Measurements from ENCODE around the gene TMEM134.
"Not testable (repeated sequence)": the region's sequence is repeated elsewhere in the genome, so short reads cannot be mapped to it uniquely, and the experiment has no call there.

The TMEM134 gene

DNA sequence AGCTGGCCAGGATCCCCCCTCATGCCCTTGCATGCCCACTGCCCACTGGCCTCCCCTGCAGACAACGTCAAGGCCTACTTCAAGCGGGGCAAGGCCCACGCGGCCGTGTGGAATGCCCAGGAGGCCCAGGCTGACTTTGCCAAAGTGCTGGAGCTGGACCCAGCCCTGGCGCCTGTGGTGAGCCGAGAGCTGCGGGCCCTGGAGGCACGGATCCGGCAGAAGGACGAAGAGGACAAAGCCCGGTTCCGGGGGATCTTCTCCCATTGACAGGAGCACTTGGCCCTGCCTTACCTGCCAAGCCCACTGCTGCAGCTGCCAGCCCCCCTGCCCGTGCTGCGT is 21.6 kb upstream of the TMEM134 start:
- Histone ChIP-seq H3K9me3 (ENCODE audit: control insufficient read depth in 1 of 2, low read length in 2 of 2) (no peaks in the 10 kb centered on the region), H3K36me3 (ENCODE audit: control insufficient read depth in 1 of 2, insufficient read depth in 2 of 2, low read length in 2 of 2) (peaks cover 10 to 80% of the 10 kb centered on the region in 2 donors), H3K27me3 (ENCODE audit: low read depth, low read length) (no peaks in the 10 kb centered on the region), H3K4me3 (ENCODE audit: low read depth in 1 of 2, low read length in 2 of 2) (no peak overlapping the region), H3K4me1 (ENCODE audit: control insufficient read depth in 1 of 2, insufficient read depth in 2 of 2, low read length in 2 of 2) (peaks cover 0 to 6% of the 10 kb centered on the region in 2 donors), H3K27ac (ENCODE audit: low read length) (no peak overlapping the region)

GRCh38 chr11:67489885-67490726 is 21.1 kb upstream of the TMEM134 start:
- no peak overlapping the region for H3K4me3 ChIP-seq (ENCODE audit: low read depth in 1 of 2, low read length in 2 of 2)
- peaks cover 10 to 74% of the 10 kb centered on the region in 2 donors for H3K36me3 ChIP-seq (ENCODE audit: control insufficient read depth in 1 of 2, insufficient read depth in 2 of 2, low read length in 2 of 2)
- H3K27me3 ChIP-seq (ENCODE audit: low read depth, low read length): no peaks in the 10 kb centered on the region
- H3K27ac ChIP-seq (ENCODE audit: low read length): no peak overlapping the region
- H3K9me3 ChIP-seq (ENCODE audit: control insufficient read depth in 1 of 2, low read length in 2 of 2): no peaks in the 10 kb centered on the region
- H3K4me1 ChIP-seq (ENCODE audit: control insufficient read depth in 1 of 2, insufficient read depth in 2 of 2, low read length in 2 of 2): peaks cover 0 to 9% of the 10 kb centered on the region in 2 donors

DNA sequence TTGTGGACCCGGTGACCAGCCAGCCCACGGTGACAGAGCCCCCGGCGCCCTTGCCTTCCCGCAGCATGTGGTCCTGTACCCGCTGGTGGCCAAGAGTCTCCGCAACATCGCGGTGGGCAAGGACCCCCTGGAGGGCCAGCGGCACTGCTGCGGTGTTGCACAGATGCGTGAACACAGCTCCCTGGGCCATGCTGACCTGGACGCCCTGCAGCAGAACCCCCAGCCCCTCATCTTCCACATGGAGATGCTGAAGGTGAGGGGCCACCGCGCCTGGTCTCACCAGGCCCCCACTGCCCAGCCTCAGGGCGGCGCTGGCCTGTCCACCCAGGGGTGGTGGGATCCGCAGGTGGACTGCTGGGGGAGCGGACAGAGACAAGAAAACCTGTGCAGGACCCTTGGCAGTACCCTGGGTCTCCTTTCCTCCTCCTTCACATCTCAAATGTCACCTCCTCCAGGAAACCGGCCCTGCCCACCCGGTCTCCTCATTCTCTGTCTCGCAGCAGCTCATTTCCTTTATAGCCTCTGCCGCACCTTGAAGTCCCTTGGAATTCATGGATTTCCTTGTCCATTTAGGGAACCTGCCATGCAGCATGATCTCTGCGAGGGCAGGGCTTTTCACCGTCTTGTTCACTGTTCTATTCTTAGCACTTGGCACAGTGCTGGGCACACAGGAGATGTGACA is 20.3 kb upstream of the TMEM134 start:
- peaks cover 10 to 71% of the 10 kb centered on the region in 2 donors for H3K36me3 ChIP-seq (ENCODE audit: control insufficient read depth in 1 of 2, insufficient read depth in 2 of 2, low read length in 2 of 2)
- H3K27me3 ChIP-seq (ENCODE audit: low read depth, low read length): no peaks in the 10 kb centered on the region
- no peak overlapping the region for H3K27ac ChIP-seq (ENCODE audit: low read length)
- no peaks in the 10 kb centered on the region for H3K9me3 ChIP-seq (ENCODE audit: control insufficient read depth in 1 of 2, low read length in 2 of 2)
- peaks cover 2 to 17% of the 10 kb centered on the region in 2 donors for H3K4me1 ChIP-seq (ENCODE audit: control insufficient read depth in 1 of 2, insufficient read depth in 2 of 2, low read length in 2 of 2)
- no peak overlapping the region for H3K4me3 ChIP-seq (ENCODE audit: low read depth in 1 of 2, low read length in 2 of 2)

DNA sequence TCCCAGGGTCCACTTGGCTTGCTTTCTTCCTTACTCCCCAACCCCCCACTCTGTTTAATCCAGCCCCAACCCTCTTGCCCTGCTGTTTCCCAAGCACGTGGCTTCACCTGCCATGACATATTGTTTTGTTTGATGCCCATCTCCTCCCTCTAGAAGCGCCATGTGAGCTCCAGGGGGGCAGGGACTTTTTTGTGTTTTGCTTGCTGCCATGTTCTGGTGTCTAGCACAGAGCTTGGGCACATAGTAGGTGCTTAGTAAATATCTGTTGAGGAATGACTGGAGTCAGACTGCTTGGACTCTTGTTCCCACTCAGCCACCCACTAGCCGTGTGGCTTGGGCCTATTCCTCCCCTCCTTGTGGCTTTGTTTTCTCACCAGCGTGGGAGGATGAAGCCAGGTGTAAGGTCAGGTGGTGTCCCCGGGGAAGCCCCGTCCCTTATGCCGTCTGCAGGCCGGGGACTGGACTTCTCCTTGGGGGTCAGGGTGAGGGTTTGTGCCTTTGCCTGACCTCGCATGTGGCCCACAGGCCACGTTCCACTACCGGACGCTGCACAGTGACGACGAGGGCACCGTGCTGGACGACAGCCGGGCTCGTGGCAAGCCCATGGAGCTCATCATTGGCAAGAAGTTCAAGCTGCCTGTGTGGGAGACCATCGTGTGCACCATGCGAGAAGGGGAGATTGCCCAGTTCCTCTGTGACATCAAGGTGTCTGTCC is 17.6 kb upstream of the TMEM134 start:
- Histone ChIP-seq H3K9me3 (ENCODE audit: control insufficient read depth in 1 of 2, low read length in 2 of 2) (no peaks in the 10 kb centered on the region), H3K4me3 (ENCODE audit: low read depth in 1 of 2, low read length in 2 of 2) (no peak overlapping the region), H3K27me3 (ENCODE audit: low read depth, low read length) (no peaks in the 10 kb centered on the region), H3K27ac (ENCODE audit: low read length) (no peak overlapping the region), H3K4me1 (ENCODE audit: control insufficient read depth in 1 of 2, insufficient read depth in 2 of 2, low read length in 2 of 2) (peaks cover 14 to 28% of the 10 kb centered on the region in 2 donors), H3K36me3 (ENCODE audit: control insufficient read depth in 1 of 2, insufficient read depth in 2 of 2, low read length in 2 of 2) (peaks cover 10 to 47% of the 10 kb centered on the region in 2 donors)

DNA sequence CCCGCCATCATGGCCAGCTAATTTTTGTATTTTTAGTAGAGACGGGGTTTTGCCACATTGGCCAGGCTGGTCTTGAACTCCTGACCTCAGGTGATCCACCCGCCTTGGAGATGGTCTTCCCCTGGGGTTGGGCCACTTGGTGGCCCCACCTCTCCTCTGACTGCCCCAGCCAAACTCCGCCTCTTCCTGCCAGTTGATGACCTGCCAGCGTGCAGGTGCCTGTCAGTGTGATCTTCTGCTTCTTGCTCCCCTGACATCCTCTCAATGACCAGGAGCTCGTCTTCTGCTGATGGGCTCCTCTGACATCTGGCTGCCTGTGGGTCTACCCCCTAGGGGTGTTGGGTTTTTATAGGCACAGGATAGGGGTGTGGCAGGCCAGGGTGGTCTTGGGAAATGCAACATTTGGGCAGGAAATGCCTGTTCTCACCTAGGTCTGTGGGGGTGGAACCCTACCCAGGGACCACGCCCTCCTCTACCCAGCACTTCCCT is 16.9 kb upstream of the TMEM134 start:
- H3K4me3 ChIP-seq (ENCODE audit: low read depth in 1 of 2, low read length in 2 of 2); H3K27ac ChIP-seq (ENCODE audit: low read length); H3K27me3 ChIP-seq (ENCODE audit: low read depth, low read length); H3K9me3 ChIP-seq (ENCODE audit: control insufficient read depth in 1 of 2, low read length in 2 of 2): not testable (repeated sequence)
- H3K4me1 ChIP-seq (ENCODE audit: control insufficient read depth in 1 of 2, insufficient read depth in 2 of 2, low read length in 2 of 2): peaks cover 14 to 28% of the 10 kb centered on the region in 2 donors
- peaks cover 10 to 40% of the 10 kb centered on the region in 2 donors for H3K36me3 ChIP-seq (ENCODE audit: control insufficient read depth in 1 of 2, insufficient read depth in 2 of 2, low read length in 2 of 2)

DNA sequence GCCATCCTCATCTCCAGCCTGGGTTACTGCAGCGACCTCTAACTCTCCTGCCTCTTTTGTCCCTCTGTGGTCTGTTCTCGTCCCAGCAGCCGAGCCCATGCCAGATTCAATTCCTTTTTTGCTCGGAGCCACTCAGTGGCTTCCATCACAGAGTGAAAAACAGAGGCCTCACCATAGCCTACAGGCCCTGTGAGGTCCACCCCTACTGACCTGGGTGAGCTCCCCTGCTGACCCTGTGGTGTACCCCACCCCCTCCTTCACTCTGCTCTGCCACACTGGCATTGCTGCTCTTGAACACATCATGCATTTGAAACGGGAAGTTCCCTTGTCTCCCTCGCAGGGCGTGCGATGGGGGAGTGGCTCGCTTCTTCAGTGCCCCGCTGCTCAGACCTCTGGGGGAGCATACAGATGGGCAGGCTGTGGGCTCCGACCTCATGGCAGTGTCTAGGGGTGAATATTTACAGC is 15.8 kb upstream of the TMEM134 start:
- Histone ChIP-seq H3K27ac (ENCODE audit: low read length) (no peak overlapping the region), H3K4me1 (ENCODE audit: control insufficient read depth in 1 of 2, insufficient read depth in 2 of 2, low read length in 2 of 2) (peaks cover 14 to 28% of the 10 kb centered on the region in 2 donors), H3K4me3 (ENCODE audit: low read depth in 1 of 2, low read length in 2 of 2) (no peak overlapping the region), H3K36me3 (ENCODE audit: control insufficient read depth in 1 of 2, insufficient read depth in 2 of 2, low read length in 2 of 2) (peaks cover 9 to 30% of the 10 kb centered on the region in 2 donors), H3K27me3 (ENCODE audit: low read depth, low read length) (no peaks in the 10 kb centered on the region), H3K9me3 (ENCODE audit: control insufficient read depth in 1 of 2, low read length in 2 of 2) (no peaks in the 10 kb centered on the region)

DNA sequence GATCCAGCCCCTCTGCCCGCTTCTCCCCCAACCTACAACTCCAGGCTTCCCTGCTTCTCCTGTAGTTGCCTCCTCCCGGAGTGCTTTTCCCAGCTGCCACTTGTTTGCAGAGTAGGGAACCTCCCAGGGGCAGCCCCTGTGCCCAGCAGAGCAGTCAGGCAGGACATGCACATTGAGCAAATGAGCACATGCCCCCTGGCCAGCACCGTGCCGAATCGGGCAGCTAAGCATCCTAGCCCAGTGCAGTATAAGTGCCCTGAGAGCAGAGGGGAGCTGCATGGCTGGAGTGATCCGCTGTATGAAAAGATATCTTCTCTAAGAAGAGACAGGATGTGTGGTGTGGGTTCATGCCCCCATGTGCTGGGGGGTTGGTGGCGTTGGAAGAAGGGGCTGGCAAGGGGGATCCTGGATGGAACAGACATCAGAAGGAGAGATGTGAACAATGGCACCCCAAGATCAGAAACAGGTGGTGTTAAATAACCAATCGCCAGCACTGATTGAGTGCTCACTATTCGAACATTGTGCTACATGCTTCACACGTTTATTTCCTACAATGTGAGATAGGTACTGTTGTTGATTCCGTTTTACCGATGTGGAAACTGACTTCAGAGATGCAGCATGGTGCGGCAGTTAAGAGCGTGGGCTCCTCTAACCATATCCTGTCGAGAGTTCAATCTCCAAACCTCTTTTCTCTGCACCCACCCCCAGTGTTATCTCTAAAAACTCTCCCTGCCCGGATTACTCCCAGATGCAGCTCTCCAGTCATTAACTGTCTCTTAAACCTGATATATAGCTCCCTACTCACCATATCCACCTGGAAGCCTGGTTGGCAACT is 15.0 kb upstream of the TMEM134 start:
- no peaks in the 10 kb centered on the region for H3K27me3 ChIP-seq (ENCODE audit: low read depth, low read length)
- H3K27ac ChIP-seq (ENCODE audit: low read length): peak overlapping the region; percentile 91
- peaks cover 14 to 28% of the 10 kb centered on the region in 2 donors for H3K4me1 ChIP-seq (ENCODE audit: control insufficient read depth in 1 of 2, insufficient read depth in 2 of 2, low read length in 2 of 2)
- H3K9me3 ChIP-seq (ENCODE audit: control insufficient read depth in 1 of 2, low read length in 2 of 2): no peaks in the 10 kb centered on the region
- H3K4me3 ChIP-seq (ENCODE audit: low read depth in 1 of 2, low read length in 2 of 2): peak overlapping the region; percentile 68 to 88
- H3K36me3 ChIP-seq (ENCODE audit: control insufficient read depth in 1 of 2, insufficient read depth in 2 of 2, low read length in 2 of 2): peaks cover 3 to 21% of the 10 kb centered on the region in 2 donors

GRCh38 chr11:67482827-67483798 is 14.1 kb upstream of the TMEM134 start, which contains the start of gene AIP:
TSS of gene AIP (plus strand) at chr11:67483026. CDS start at chr11:67483159, 133 bp downstream.
- H3K36me3 ChIP-seq (ENCODE audit: control insufficient read depth in 1 of 2, insufficient read depth in 2 of 2, low read length in 2 of 2): peaks cover 0 to 12% of the 10 kb centered on the region in 2 donors
- no peaks in the 10 kb centered on the region for H3K27me3 ChIP-seq (ENCODE audit: low read depth, low read length)
- peak within 1 kb of the TSS; percentile 68 to 88 for H3K4me3 ChIP-seq (ENCODE audit: low read depth in 1 of 2, low read length in 2 of 2)
- H3K9me3 ChIP-seq (ENCODE audit: control insufficient read depth in 1 of 2, low read length in 2 of 2): no peaks in the 10 kb centered on the region
- peak within 1 kb of the TSS; percentile 91 for H3K27ac ChIP-seq (ENCODE audit: low read length)
- H3K4me1 ChIP-seq (ENCODE audit: control insufficient read depth in 1 of 2, insufficient read depth in 2 of 2, low read length in 2 of 2): peaks cover 14 to 28% of the 10 kb centered on the region in 2 donors

DNA sequence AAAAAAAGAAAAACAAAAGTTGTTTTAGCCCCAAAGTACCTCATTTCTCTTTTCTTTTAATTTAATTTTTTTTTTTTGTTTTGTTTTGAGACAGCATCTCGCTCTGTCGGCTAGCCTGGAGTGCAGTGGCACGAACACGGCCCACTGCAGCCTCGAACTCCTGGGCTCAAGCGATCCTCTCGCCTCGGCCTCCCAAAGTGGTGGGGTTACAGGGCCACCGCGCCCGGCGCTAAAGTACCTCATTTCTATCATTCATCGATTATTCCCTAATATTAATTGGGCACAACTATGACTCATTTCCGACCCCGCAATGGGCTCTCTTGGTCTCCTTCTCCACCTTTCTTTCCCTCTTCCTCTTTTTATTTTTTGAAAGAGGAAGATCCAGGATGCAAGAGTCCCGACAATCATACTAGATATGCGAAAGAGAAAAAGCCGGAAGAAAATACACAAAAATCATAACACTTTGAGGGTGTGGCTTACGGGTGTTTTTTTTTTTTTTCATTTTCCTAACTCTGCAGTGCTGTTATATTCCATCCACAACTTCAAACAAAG is 13.3 kb upstream of the TMEM134 start:
- Histone ChIP-seq H3K4me3 (ENCODE audit: low read depth in 1 of 2, low read length in 2 of 2) (peak overlapping the region; percentile 68 to 88), H3K9me3 (ENCODE audit: control insufficient read depth in 1 of 2, low read length in 2 of 2) (no peaks in the 10 kb centered on the region), H3K4me1 (ENCODE audit: control insufficient read depth in 1 of 2, insufficient read depth in 2 of 2, low read length in 2 of 2) (peaks cover 14 to 28% of the 10 kb centered on the region in 2 donors), H3K27me3 (ENCODE audit: low read depth, low read length) (no peaks in the 10 kb centered on the region), H3K27ac (ENCODE audit: low read length) (peak overlapping the region; percentile 91), H3K36me3 (ENCODE audit: control insufficient read depth in 1 of 2, insufficient read depth in 2 of 2, low read length in 2 of 2) (peaks cover 0 to 6% of the 10 kb centered on the region in 2 donors)
